H9 (cell line): ENCODE results near the gene NUDT22. TPM values are rescaled to one million over a fixed set of nuclear protein-coding genes. Genes with fewer than 3 reads are reported as not detected.
A peak's percentile ranks its signal among the peaks of the same experiment; 100 is the strongest.

Experiments
- DNase-seq: peaks from one replicate; pipeline ENCODE4 v3.0.0-alpha.2; 2017
- H2AFZ ChIP-seq: one replicate; pipeline ENCODE4 v1.6.1; 2013; ENCODE audit warnings: mild to moderate bottlenecking, low read length, control low read depth, moderate library complexity
- H2AK5ac ChIP-seq: 2 replicates; pipeline ENCODE4 v1.6.1; 2013; ENCODE audit warnings: low read length, control low read depth, mixed read lengths; ENCODE audit not compliant: insufficient read length
- H2BK120ac ChIP-seq: one replicate; pipeline ENCODE4 v1.6.1; 2013; ENCODE audit warnings: low read depth, mild to moderate bottlenecking, low read length, control low read depth, inconsistent platforms; ENCODE audit not compliant: poor library complexity, severe bottlenecking
- H2BK12ac ChIP-seq: 2 replicates; pipeline ENCODE4 v1.6.1; 2013; ENCODE audit warnings: low read length, control low read depth, mixed read lengths, low read depth; ENCODE audit not compliant: insufficient read length
- H2BK15ac ChIP-seq: 2 replicates; pipeline ENCODE4 v1.6.1; 2013; ENCODE audit warnings: low read depth, low read length, control low read depth
- H2BK20ac ChIP-seq: one replicate; pipeline ENCODE4 v1.6.1; 2013; ENCODE audit warnings: low read depth, mild to moderate bottlenecking, low read length, control low read depth, inconsistent platforms; ENCODE audit not compliant: poor library complexity, severe bottlenecking
- H2BK5ac ChIP-seq: 2 replicates; pipeline ENCODE4 v1.6.1; 2013; ENCODE audit warnings: low read length, control low read depth, mixed read lengths; ENCODE audit not compliant: insufficient read length
- H3K14ac ChIP-seq: 2 replicates; pipeline ENCODE4 v1.6.1; 2013; ENCODE audit warnings: low read length, control low read depth; ENCODE audit not compliant: insufficient read depth
- H3K18ac ChIP-seq: 2 replicates; pipeline ENCODE4 v1.6.1; 2013; ENCODE audit warnings: low read depth, mild to moderate bottlenecking, mixed read lengths, low read length, control low read depth; ENCODE audit not compliant: insufficient read length
- H3K23ac ChIP-seq: 2 replicates; pipeline ENCODE4 v1.6.1; 2013; ENCODE audit warnings: low read length, control low read depth, mixed read lengths, low read depth; ENCODE audit not compliant: insufficient read length
- H3K23me2 ChIP-seq: 2 replicates; pipeline ENCODE4 v1.6.1; 2013; ENCODE audit warnings: low read depth, mild to moderate bottlenecking, mixed read lengths, low read length, control low read depth; ENCODE audit not compliant: insufficient read length, poor library complexity, severe bottlenecking
- H3K27ac ChIP-seq: 2 replicates; pipeline ENCODE4 v1.5.1; 2013; ENCODE audit warnings: low read length, control low read depth, mixed read lengths, low read depth; ENCODE audit not compliant: insufficient read length
- H3K27me3 ChIP-seq: 2 replicates; pipeline ENCODE4 v1.6.1; 2013; ENCODE audit warnings: low read length, control low read depth, inconsistent platforms; ENCODE audit not compliant: insufficient read depth
- H3K4ac ChIP-seq: 2 replicates; pipeline ENCODE4 v1.6.1; 2013; ENCODE audit warnings: low read depth, mild to moderate bottlenecking, control low read depth, inconsistent platforms, low read length, moderate library complexity
- H3K4me1 ChIP-seq: 2 replicates; pipeline ENCODE4 v1.6.1; 2013; ENCODE audit warnings: low read length, control low read depth, inconsistent platforms; ENCODE audit not compliant: insufficient read depth
- H3K4me2 ChIP-seq: 2 replicates; pipeline ENCODE4 v1.6.1; 2013; ENCODE audit warnings: low read length, control low read depth, mixed read lengths; ENCODE audit not compliant: insufficient read length, insufficient read depth
- H3K56ac ChIP-seq: 2 replicates; pipeline ENCODE4 v1.6.1; 2013; ENCODE audit warnings: low read depth, mild to moderate bottlenecking, mixed read lengths, low read length, control low read depth; ENCODE audit not compliant: insufficient read length
- H3K79me1 ChIP-seq: 2 replicates; pipeline ENCODE4 v1.6.1; 2013; ENCODE audit warnings: low read depth, mild to moderate bottlenecking, moderate library complexity, low read length, control low read depth, inconsistent platforms; ENCODE audit not compliant: insufficient read depth, poor library complexity, severe bottlenecking
- H3K79me2 ChIP-seq: 2 replicates; pipeline ENCODE4 v1.6.1; 2013; ENCODE audit warnings: low read length, control low read depth, inconsistent platforms; ENCODE audit not compliant: insufficient read depth
- H3K9ac ChIP-seq: 2 replicates; pipeline ENCODE4 v1.6.1; 2013; ENCODE audit warnings: low read length, control low read depth, mixed read lengths; ENCODE audit not compliant: insufficient read length; ENCODE audit errors: extremely low read depth
- H3K9me3 ChIP-seq: one replicate; pipeline ENCODE4 v1.6.1; 2013; ENCODE audit warnings: low read depth, low read length, inconsistent platforms; ENCODE audit not compliant: control insufficient read depth
- H3T11ph ChIP-seq: one replicate; pipeline ENCODE4 v1.6.1; 2013; ENCODE audit warnings: mild to moderate bottlenecking, low read length, control low read depth, inconsistent platforms
- H4K20me1 ChIP-seq: one replicate; pipeline ENCODE4 v1.6.1; 2013; ENCODE audit not compliant: control insufficient read depth, insufficient read length, insufficient read depth
- H4K5ac ChIP-seq: 2 replicates; pipeline ENCODE4 v1.6.1; 2013; ENCODE audit warnings: low read depth, mild to moderate bottlenecking, mixed read lengths, low read length, control low read depth; ENCODE audit not compliant: insufficient read length
- H4K8ac ChIP-seq: replicated peaks from 2 replicates; pipeline ENCODE4 v1.6.1; 2013; ENCODE audit warnings: low read length, control low read depth, mixed read lengths, low read depth; ENCODE audit not compliant: insufficient read length
- H4K91ac ChIP-seq: 2 replicates; pipeline ENCODE4 v1.6.1; 2013; ENCODE audit warnings: low read depth, mild to moderate bottlenecking, moderate library complexity, mixed read lengths, low read length, control low read depth; ENCODE audit not compliant: insufficient read length
- H3K27ac Mint-ChIP-seq, 3 experiments: 2 replicates in 2 of 3; 3 replicates in 1 of 3; pipeline ENCODE4 v1.8.0; 2020 to 2021; ENCODE audit warnings: mixed read lengths in 3 of 3, mild to moderate bottlenecking in 1 of 3, moderate library complexity in 1 of 3
- H3K27me3 Mint-ChIP-seq: 2 replicates; pipeline ENCODE4 v1.8.0; 2021; ENCODE audit warnings: low read depth, mild to moderate bottlenecking, moderate library complexity, mixed read lengths
- H3K36me3 Mint-ChIP-seq, 3 experiments: 2 replicates in 2 of 3; 3 replicates in 1 of 3; pipeline ENCODE4 v1.8.0; 2020 to 2021; ENCODE audit warnings: low read depth in 3 of 3, mixed read lengths in 3 of 3; ENCODE audit not compliant: insufficient read depth in 1 of 3
- H3K4me1 Mint-ChIP-seq, 2 experiments: 2 replicates each; pipeline ENCODE4 v1.8.0; 2020; ENCODE audit warnings: mixed read lengths in 2 of 2
- H3K4me3 Mint-ChIP-seq, 2 experiments: 2 replicates in 1 of 2; 3 replicates in 1 of 2; pipeline ENCODE4 v1.8.0; 2020 to 2021; ENCODE audit warnings: mild to moderate bottlenecking in 2 of 2, mixed read lengths in 2 of 2, moderate library complexity in 1 of 2
- H3K9me3 Mint-ChIP-seq, 2 experiments: 2 replicates in 1 of 2; 3 replicates in 1 of 2; pipeline ENCODE4 v1.8.0; 2020; ENCODE audit warnings: mild to moderate bottlenecking in 2 of 2, mixed read lengths in 2 of 2, moderate library complexity in 1 of 2
- CTCF ChIP-seq: fragments of 200-600 bp; sonication (generic); conservative IDR thresholded peaks from 3 replicates; pipeline ENCODE4 v1.8.0; 2021; ENCODE audit warnings: antibody characterized with exemption, mild to moderate bottlenecking
- WGBS: extraction: QIAGEN DNeasy Blood & Tissue Kit; methylation state at CpG from one replicate; pipeline ENCODE4 v1.1.7; 2013; ENCODE audit warnings: missing lambda C conversion rate, low lambda C conversion rate, mixed read lengths; ENCODE audit not compliant: insufficient read length; ENCODE audit errors: extremely low coverage; 5-methylcytosine and 5-hydroxymethylcytosine counted together
- total RNA-seq: library from RNA; stranded (reverse); gene quantifications from 2 replicates; pipeline ENCODE4 v1.2.1, GENCODE V29; 2021

The NUDT22 gene
- total RNA-seq, 1 experiment from 2014 or later = 39.6 TPM

GRCh38 chr11:64219354-64219684 lies 6.8 kb upstream of the NUDT22 start:
- H2BK5ac ChIP-seq = no peak overlapping the region
- H3K4me2 ChIP-seq = no peak overlapping the region
- H2BK15ac ChIP-seq = no peak overlapping the region
- H3K27me3 ChIP-seq = no peaks in the 10 kb centered on the region
- DNase-seq = no peak
- no peak overlapping the region for H3K27ac ChIP-seq
- Mint-ChIP-seq H3K9me3 (no peaks in the 10 kb centered on the region), H3K36me3 (peaks cover 3 to 48% (median 26%) of the 10 kb centered on the region in 3 experiments), H3K27ac (no peak overlapping the region), H3K27me3 (no peaks in the 10 kb centered on the region; the same call in 1 of the 2 replicates), H3K4me1 (peaks cover 3 to 4% of the 10 kb centered on the region in 2 experiments; a peak in 2 of 4 replicates), H3K4me3 (no peak overlapping the region)
- H3K9me3 ChIP-seq = no peaks in the 10 kb centered on the region
- no peak overlapping the region for H2AFZ ChIP-seq
- H3K4me1 ChIP-seq = no peaks in the 10 kb centered on the region
- no peak overlapping the region for H3K4ac ChIP-seq
- no peak for TF ChIP-seq CTCF
- no peak overlapping the region for H4K8ac ChIP-seq
- no peaks in the 10 kb centered on the region for H4K20me1 ChIP-seq
- no peak overlapping the region for H2AK5ac ChIP-seq
- no peak overlapping the region for H3K9ac ChIP-seq
- H2BK12ac ChIP-seq = no peak overlapping the region
- no peaks in the 10 kb centered on the region for H3K23me2 ChIP-seq
- H4K5ac ChIP-seq = no peak overlapping the region
- H2BK120ac ChIP-seq = no peak overlapping the region
- no peak overlapping the region for H3T11ph ChIP-seq
- H3K79me1 ChIP-seq = no peaks in the 10 kb centered on the region
- no peak overlapping the region for H3K14ac ChIP-seq
- H3K56ac ChIP-seq = no peak overlapping the region
- no peak overlapping the region for H2BK20ac ChIP-seq
- H4K91ac ChIP-seq = peak overlapping the region; percentile 32
- no CpG with 5 or more reads among the region's 7 CpGs for WGBS
- H3K18ac ChIP-seq = no peak overlapping the region
- H3K79me2 ChIP-seq = no peaks in the 10 kb centered on the region
- no peak overlapping the region for H3K23ac ChIP-seq
